K562 (cell line): ENCODE results near the gene OR9Q2. TPM values are rescaled to one million over a fixed set of nuclear protein-coding genes. Genes with fewer than 3 reads are reported as not detected.

ENCODE experiments used
- ATAC-seq: fragments of 200-7000 bp; cut with Tn5 transposase; 3 replicates; pipeline ENCODE4 v1.9.1; 2020; ENCODE audit warnings: moderate library complexity
- Bru-seq: library from RNA; stranded (reverse); fragments of 400-500 nt; gene quantifications from one replicate; lab custom pipeline; 2021; lab: Mats Ljungman, UMichigan
- BruChase-seq, 2 experiments: library from RNA; stranded (reverse); fragments of 400-500 nt; gene quantifications; one replicate each; lab custom pipeline; 2021; lab: Mats Ljungman, UMichigan
- BruUV-seq: library from RNA; stranded (reverse); fragments of 400-500 nt; replicated peaks from 2 replicates; lab custom pipeline; 2021; lab: Mats Ljungman, UMichigan
- CTCF ChIA-PET: fragments of 300-600 bp; formaldehyde crosslinking; extraction: SDS; loops from one replicate; lab custom pipeline; 2021; ENCODE audit warnings: low intra/inter-chr PET ratio; lab: Yijun Ruan, JAX
- POLR2A ChIA-PET: fragments of 300-600, 350-650 bp; sonication (Branson Sonifier 250); formaldehyde crosslinking; extraction: SDS; loops from one replicate; lab custom pipeline; 2021; ENCODE audit warnings: antibody characterized with exemption, inconsistent platforms; lab: Yijun Ruan, JAX
- DNase-seq, 4 experiments: peaks; one replicate each; pipeline versions ENCODE4 v3.0.0 to v3.0.0-alpha.2; 2011 to 2018; ENCODE audit warnings: low spot score in 3 of 4, mixed read lengths in 3 of 4; ENCODE audit errors: extremely low read depth in 1 of 4
- FAIRE-seq: peaks from 2 replicates; lab custom pipeline; 2011; peaks lifted over from hg19 to GRCh38; lab: Jason Lieb, UNC
- H2AFZ ChIP-seq: 2 replicates; pipeline ENCODE4 v1.6.0; 2011; ENCODE audit warnings: low read depth, low read length, control low read depth, inconsistent platforms
- H3K27ac ChIP-seq: fragments of 200-600 bp; 3 replicates; pipeline ENCODE4 v1.8.0; 2011; ENCODE audit warnings: low read depth, mild to moderate bottlenecking, control low read depth, inconsistent platforms, low read length, moderate library complexity, mixed read lengths; ENCODE audit errors: extremely low read depth
- H3K27me3 ChIP-seq, 2 experiments: fragments of 300-600 bp in 1 of 2; 2 replicates in 1 of 2; 3 replicates in 1 of 2; pipeline versions ENCODE4 v1.6.0 to v1.8.0; 2011; ENCODE audit warnings: inconsistent platforms in 2 of 2, low read length in 2 of 2, mild to moderate bottlenecking in 1 of 2, mixed read lengths in 1 of 2, moderate library complexity in 1 of 2; ENCODE audit not compliant: control insufficient read depth in 2 of 2, insufficient read depth in 2 of 2
- H3K36me3 ChIP-seq: fragments of 300-600 bp; 3 replicates; pipeline ENCODE4 v1.8.0; 2011; ENCODE audit warnings: mild to moderate bottlenecking, low read length, inconsistent platforms; ENCODE audit not compliant: control insufficient read depth, insufficient read depth
- H3K4me1 ChIP-seq, 2 experiments: fragments of 200-600 bp in 1 of 2; replicated peaks in 1 of 2; 2 replicates in 1 of 2; 3 replicates in 1 of 2; pipeline versions ENCODE4 v1.5.1 to v1.8.0; 2011; ENCODE audit warnings: inconsistent platforms in 2 of 2, low read length in 2 of 2, mild to moderate bottlenecking in 1 of 2, mixed read lengths in 1 of 2, moderate library complexity in 1 of 2; ENCODE audit not compliant: control insufficient read depth in 2 of 2, insufficient read depth in 2 of 2
- H3K4me2 ChIP-seq: 2 replicates; pipeline ENCODE4 v1.6.1; 2011; ENCODE audit warnings: low read length, control low read depth, inconsistent platforms, mixed read lengths; ENCODE audit not compliant: insufficient read depth
- H3K4me3 ChIP-seq: fragments of 200-600 bp; sonication (generic), shearing (Covaris generic); 2 replicates; pipeline ENCODE4 v1.5.1; 2016; ENCODE audit warnings: control low read depth, inconsistent platforms
- H3K79me2 ChIP-seq: fragments of 200-600 bp; 3 replicates; pipeline ENCODE4 v1.8.0; 2011; ENCODE audit warnings: low read length, inconsistent platforms; ENCODE audit not compliant: control insufficient read depth, insufficient read depth
- H3K9ac ChIP-seq, 2 experiments: 2 replicates each; pipeline versions ENCODE4 v1.6.0 to v1.6.1; 2011; ENCODE audit warnings: low read depth in 2 of 2, low read length in 2 of 2, control low read depth in 1 of 2, inconsistent platforms in 1 of 2, mild to moderate bottlenecking in 1 of 2, mixed read lengths in 1 of 2; ENCODE audit not compliant: insufficient read depth in 1 of 2
- H3K9me1 ChIP-seq: one replicate; pipeline ENCODE4 v1.6.0; 2011; ENCODE audit warnings: inconsistent platforms, mild to moderate bottlenecking, low read length, moderate library complexity; ENCODE audit not compliant: control insufficient read depth, insufficient read depth
- H3K9me3 ChIP-seq: replicated peaks from 2 replicates; pipeline ENCODE4 v1.5.1; 2011; ENCODE audit warnings: low read depth, low read length, inconsistent platforms; ENCODE audit not compliant: control insufficient read depth, insufficient read depth
- H4K20me1 ChIP-seq: replicated peaks from 2 replicates; pipeline ENCODE4 v1.6.1; 2011; ENCODE audit warnings: low read length, inconsistent platforms, mixed read lengths; ENCODE audit not compliant: control insufficient read depth, insufficient read depth
- SREBF1 ChIP-seq: fragments of 150-350 bp; IDR thresholded peaks from 2 replicates; pipeline ENCODE4 v1.6.1; 2014; ENCODE audit warnings: antibody characterized with exemption, low read depth, low read length, borderline replicate concordance
- WGBS: fragments of 100-300 bp; shearing (Covaris generic); methylation state at CpG from one replicate; pipeline ENCODE4 v1.1.6; 2016; ENCODE audit warnings: low coverage, mixed read lengths; ENCODE audit not compliant: insufficient coverage; ENCODE audit errors: missing lambda C conversion rate; 5-methylcytosine and 5-hydroxymethylcytosine counted together
- in situ Hi-C: fragments of 300-500 bp; cut with MboI; formaldehyde crosslinking; loops from 4 replicates; pipeline ENCODE4 v1.15.0; 2018; ENCODE audit warnings: inconsistent platforms, mixed read lengths
- intact Hi-C: fragments of 100-400 bp; cut with micrococcal nuclease; formaldehyde crosslinking; loops from 2 replicates; pipeline ENCODE4 v1.14.2; 2022
- long read RNA-seq, 3 experiments: library from polyadenylated mRNA in 2 of 3; library from RNA in 1 of 3; unstranded in 2 of 3; stranded (forward) in 1 of 3; transcript quantifications; one replicate each; pipeline ENCODE4 v2.0.0, GENCODE V29; 2019 to 2022
- polyA minus RNA-seq, 3 experiments: library from RNA; depleted of rRNA, polyadenylated mRNA; stranded (reverse); fragments of >200 nt; gene quantifications; 2 replicates each; pipeline ENCODE4 v1.2.3, GENCODE V29; 2011
- polyA plus RNA-seq, 8 experiments: library from polyadenylated mRNA; depleted of rRNA in 4 of 8; stranded (reverse) in 5 of 8; unstranded in 3 of 8; fragments of >200 nt; fragmentation: Nextera tagmentation in 2 of 8; fragmentation: Illumina TruSeq in 1 of 8; extraction: Ambion mirVana in 2 of 8; extraction: Trizol in 1 of 8; gene quantifications; 2 replicates each; pipeline versions ENCODE4 v1.2.1 to v1.2.3, GENCODE V29; 2011 to 2014; ENCODE audit warnings: inconsistent platforms in 1 of 8, missing spikeins in 1 of 8
- total RNA-seq, 7 experiments: library from RNA; depleted of rRNA in 6 of 7; stranded (reverse); fragments of >200 nt in 6 of 7; fragmentation: Illumina TruSeq in 2 of 7; extraction: Trizol in 2 of 7; gene quantifications; 2 replicates each; pipeline versions ENCODE4 v1.2.1 to v1.2.3, GENCODE V29; 2011 to 2021; ENCODE audit warnings: low replicate concordance in 1 of 7

OR9Q2 gene, protein sequence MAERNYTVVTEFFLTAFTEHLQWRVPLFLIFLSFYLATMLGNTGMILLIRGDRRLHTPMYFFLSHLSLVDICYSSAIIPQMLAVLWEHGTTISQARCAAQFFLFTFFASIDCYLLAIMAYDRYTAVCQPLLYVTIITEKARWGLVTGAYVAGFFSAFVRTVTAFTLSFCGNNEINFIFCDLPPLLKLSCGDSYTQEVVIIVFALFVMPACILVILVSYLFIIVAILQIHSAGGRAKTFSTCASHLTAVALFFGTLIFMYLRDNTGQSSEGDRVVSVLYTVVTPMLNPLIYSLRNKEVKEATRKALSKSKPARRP
- not detected in 2 replicates for total RNA-seq (2011; cell fraction: chromatin; rRNA removed; ENCODE audit: low replicate concordance)
- total RNA-seq (2011; cell fraction: nucleolus; rRNA removed) = not detected in 2 replicates
- total RNA-seq (2011; cell fraction: nucleoplasm; rRNA removed) = not detected in 2 replicates
- total RNA-seq (2014; rRNA removed) (not detected in 2 replicates), total RNA-seq (2014; rRNA removed; fragmentation: Illumina TruSeq; extraction: Trizol) (not detected in 2 replicates), total RNA-seq (2015; rRNA removed; fragmentation: Illumina TruSeq; extraction: Trizol) (not detected in 2 replicates), total RNA-seq (2021) (not detected in 2 replicates), polyA plus RNA-seq (2011; rRNA removed) (not detected in 2 replicates), polyA plus RNA-seq (2014; fragmentation: Illumina TruSeq; extraction: Trizol) (not detected in 2 replicates), polyA plus RNA-seq (2014; fragmentation: Nextera tagmentation; extraction: Ambion mirVana) (not detected), polyA plus RNA-seq (2014; rRNA removed) (not detected in 2 replicates), polyA minus RNA-seq (2011; rRNA and poly(A)+ RNA removed) (not detected in 2 replicates), Bru-seq, nascent RNA (not detected), BruChase-seq, experiment 1, labeled RNA remaining after a 2-hour chase (not detected), BruChase-seq, experiment 2, labeled RNA remaining after a 6-hour chase (not detected)
- not detected in 2 replicates for polyA plus RNA-seq (2011; cell fraction: cytosol; rRNA removed)
- not detected in 2 replicates for polyA plus RNA-seq (2011; cell fraction: nucleus; rRNA removed)
- not detected in 2 replicates for polyA plus RNA-seq (2012)
- not detected in 2 replicates for polyA minus RNA-seq (2011; cell fraction: cytosol; rRNA and poly(A)+ RNA removed)
- not detected in 2 replicates for polyA minus RNA-seq (2011; cell fraction: nucleus; rRNA and poly(A)+ RNA removed)
- long read RNA-seq, experiment 1 = 0 reads
- long read RNA-seq, experiment 2 = 0 reads
- long read RNA-seq, experiment 3 = 0 reads

DNA sequence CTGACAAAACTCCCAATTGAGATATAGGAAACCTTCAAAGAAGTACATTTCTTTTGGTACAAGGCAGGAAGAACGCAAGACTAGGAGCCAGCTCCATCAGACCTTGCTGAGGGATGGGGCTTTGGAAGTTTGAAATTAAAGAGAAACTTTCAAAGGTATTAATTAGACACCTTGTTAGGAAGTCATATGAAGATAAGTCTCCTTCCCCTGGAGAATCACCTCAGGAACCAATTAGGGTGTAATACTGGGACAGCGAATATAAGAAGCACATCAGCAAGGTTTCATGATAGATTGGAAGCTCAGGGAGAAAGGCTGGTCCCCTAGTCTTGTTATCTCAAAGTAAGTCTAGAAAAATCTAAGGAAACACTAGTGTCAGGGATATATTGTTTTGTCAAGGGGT is at the start of gene OR9Q2:
Gene OR9Q2 (plus strand): TSS at position 301 of the 400 bp plus-strand sequence. CDS start 1,421 bp downstream, outside the sequence.
- FAIRE-seq (no peak), DNase-seq (no peak), ATAC-seq (no peak)
- no peak within 1 kb of the TSS for H3K4me2 ChIP-seq
- no peaks in the 10 kb centered on the region for H4K20me1 ChIP-seq
- in situ Hi-C loops = no loop called here
- H3K36me3 ChIP-seq = no peaks in the 10 kb centered on the region
- POLR2A ChIA-PET = no interaction called here
- H2AFZ ChIP-seq = no peak within 1 kb of the TSS
- no peak within 1 kb of the TSS for H3K9ac ChIP-seq
- BruUV-seq = no TSS peak
- WGBS = 0% methylated on average over 2 of the region's 2 CpGs
- TF ChIP-seq SREBF1 = no peak
- no peaks in the 10 kb centered on the region for H3K9me3 ChIP-seq
- no peaks in the 10 kb centered on the region for H3K79me2 ChIP-seq
- CTCF ChIA-PET = no interaction called here
- intact Hi-C loops = no loop called here
- no peaks in the 10 kb centered on the region for H3K4me1 ChIP-seq
- no peak within 1 kb of the TSS for H3K27ac ChIP-seq
- no peaks in the 10 kb centered on the region for H3K9me1 ChIP-seq
- H3K4me3 ChIP-seq = no peak within 1 kb of the TSS
- H3K27me3 ChIP-seq = no peaks in the 10 kb centered on the region
